CD4-positive, alpha-beta T cell treated with Interleukin-17A for 4 hours (primary cell): ENCODE measurements around the gene SEMA3E.
"Not testable (repeated sequence)": the region's sequence is repeated elsewhere in the genome, so short reads cannot be mapped to it uniquely, and the experiment has no call there.

Experiments
- DNase-seq: peaks from one replicate; pipeline ENCODE4 v3.0.0-alpha.2; 2020; ENCODE audit warnings: mixed read lengths

Gene SEMA3E

GRCh38 chr7:83552556-83552955, 96.4 kb downstream of the SEMA3E start:
- DNase-seq, result not testable (repeated sequence)

DNA sequence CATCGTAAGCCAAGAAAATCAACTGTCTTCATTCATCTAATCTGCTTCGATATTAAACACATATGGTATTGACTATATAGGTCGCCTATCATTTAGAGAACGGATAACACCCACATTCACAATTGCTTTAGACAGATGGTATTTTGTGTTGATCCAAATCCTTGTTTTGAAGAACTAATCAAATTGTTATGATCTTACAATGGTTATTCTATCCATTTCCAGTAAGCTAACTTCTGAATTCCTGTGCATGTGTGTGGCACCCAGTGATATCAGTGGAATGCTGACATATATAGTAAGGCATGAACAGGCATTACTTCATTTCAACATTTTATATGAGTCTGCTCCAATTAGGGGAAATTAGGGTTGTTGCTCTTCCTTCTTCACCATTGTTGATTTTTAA, 98.8 kb downstream of the SEMA3E start:
- no peak for DNase-seq

DNA sequence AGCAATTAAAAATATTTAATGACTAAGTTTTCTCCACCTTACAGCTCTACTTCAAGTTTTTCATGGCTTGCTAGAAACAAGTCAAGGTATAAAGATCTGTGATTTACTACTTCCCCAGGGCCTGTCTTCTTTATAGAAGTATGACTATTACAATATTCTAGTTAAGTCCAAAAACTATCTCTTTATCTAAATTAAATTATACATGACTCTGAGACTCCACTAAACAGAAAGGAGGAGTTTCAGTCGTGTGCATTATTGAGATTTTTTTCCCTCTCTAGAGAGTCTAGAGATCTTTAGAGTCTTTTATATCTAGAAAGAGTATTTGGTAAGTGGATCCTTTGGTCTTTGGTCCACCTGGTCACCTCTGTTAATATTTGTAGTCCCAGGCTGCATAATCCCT, 100.7 kb downstream of the SEMA3E start:
- no peak for DNase-seq

- DNase-seq, result no peak
Measured at GRCh38 chr7:83547526-83547925, 101.4 kb downstream of the SEMA3E start.

DNA sequence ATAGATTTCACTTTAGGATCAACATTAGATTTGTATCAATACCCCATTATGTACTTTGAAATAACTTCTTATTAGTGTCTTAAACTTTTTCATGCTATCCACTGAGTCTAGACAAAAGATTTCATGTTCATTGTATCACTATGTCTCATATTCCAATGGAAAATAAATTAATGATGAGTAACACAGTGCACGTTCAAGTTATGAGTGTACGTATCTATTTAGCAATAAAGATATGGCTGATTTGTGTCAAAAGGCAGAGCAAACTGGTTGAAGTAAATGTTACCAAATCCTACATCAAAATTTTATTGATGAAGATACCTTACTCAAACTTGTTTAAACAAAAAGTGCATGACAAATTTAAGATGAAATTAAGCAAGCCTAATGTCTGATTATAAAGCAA, 102.4 kb downstream of the SEMA3E start:
- no peak for DNase-seq

DNA sequence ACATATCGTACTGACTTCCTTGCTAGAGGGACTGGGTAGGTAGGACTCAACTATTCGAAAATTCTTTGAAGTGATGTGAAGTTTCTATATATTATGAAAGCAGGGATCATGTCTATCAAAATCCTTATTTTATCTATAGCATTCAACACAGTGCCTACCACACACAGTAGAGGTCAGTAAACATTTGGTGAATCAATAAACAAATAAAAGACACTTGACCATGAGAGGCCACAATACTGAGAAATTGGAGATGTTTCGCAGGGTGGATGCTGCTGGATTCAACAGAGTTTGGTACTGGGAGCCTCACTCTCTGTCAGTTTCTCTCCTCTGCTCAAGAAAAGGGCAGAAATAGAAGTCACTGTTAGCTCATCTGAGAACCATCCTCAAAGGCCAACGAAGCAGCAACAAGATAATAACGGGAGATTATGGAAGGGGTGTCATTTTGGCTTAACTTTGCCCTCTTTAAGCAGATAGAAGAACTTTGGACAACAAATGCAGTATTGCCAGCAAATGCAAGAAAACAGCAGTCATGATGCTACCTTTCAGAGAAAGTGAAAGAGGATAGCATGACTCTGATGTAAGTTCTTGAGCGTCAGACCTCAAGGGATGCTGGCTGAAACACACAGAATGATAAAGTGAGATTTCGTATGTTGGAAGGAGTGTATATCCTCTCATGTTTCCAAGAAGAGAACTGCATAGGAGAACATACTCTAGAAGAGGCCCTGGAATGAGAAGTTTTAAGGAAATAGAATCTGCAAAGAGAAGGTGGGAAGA, 107.6 kb downstream of the SEMA3E start:
- no peak for DNase-seq

DNA sequence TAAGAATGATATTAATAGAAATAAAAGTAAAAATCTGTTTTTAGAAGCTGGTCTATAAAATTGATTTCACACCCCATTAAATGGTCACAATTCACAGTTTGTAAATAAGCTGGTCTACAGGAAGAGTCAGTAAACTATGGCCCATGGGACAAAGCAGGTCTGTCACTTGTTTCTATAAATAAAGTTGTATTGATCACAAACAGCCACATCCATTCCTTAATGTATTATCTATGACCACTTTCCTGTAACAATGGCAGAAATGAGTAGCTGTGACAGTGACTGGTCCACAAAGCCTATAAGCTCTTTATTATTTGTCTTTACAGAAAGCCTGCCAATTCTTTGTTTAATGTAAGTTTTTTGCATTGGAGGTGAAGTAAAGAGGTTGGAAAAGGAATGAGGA, 114.5 kb downstream of the SEMA3E start:
- DNase-seq, result no peak

DNA sequence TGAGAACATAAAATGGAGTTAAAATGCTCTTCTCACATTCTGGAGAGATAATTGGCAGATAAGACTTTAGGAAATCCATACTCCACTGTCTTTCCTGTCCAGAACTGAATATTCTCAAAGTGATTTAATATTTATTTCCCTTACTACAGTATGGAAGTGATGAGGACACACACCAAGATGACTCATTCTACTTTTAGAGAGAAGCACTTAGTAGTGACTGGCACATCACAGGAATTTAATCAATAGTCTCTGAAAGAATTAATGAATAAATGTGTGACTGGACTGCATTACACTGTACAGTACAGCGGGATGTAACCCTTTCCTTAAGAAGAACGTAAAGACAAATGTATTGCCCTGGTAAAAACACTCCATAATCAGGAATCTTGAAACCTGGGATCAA, 116.7 kb downstream of the SEMA3E start:
- DNase-seq, result no peak

DNA sequence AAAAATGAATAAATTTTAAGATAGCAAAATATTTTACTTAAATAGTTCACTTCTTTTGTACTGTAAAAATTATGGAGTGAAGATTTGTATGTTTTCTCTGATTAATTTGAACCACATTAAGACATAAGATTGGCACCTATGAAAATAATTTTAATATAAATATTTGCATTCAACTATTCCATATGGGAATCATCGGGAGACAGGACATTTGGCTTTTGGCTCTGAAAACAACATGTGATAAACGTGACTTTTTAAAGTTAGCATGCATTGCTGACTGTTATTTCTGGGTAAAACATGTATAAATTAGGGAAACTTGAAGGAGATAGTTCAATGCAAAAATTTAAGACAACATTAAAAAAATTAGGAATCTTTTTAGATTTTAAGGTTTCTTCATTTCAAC, 117.2 kb downstream of the SEMA3E start:
- DNase-seq, result no peak

DNA sequence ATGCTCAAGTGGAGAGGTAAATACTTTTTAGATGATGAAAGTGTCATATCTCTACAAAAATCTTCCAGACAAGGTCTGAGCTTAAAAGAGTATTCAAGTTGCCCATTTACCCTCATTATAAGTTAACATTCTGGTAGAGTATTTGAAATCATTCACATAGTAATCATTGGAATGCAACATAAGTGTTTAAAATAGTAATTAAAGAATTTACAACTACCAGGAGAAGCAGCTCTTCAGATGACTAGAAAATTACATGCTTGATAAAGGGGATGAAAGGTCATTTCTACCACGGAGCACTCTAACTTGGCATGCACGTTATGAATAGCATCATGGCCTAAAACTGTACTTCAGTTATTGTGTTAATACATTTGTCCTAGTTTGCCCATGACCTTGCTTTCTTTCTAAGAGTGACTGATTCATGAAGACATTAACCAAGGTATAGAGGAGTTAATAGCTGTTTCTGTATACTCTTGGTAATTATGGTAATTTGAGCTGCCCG, 120.0 kb downstream of the SEMA3E start:
- DNase-seq, result no peak

- no peak for DNase-seq
Measured at GRCh38 chr7:83524277-83525075, 124.5 kb downstream of the SEMA3E start.

GRCh38 chr7:83520726-83521125, 128.2 kb downstream of the SEMA3E start:
- no peak for DNase-seq

GRCh38 chr7:83519240-83519639, 129.7 kb downstream of the SEMA3E start:
- no peak for DNase-seq

DNA sequence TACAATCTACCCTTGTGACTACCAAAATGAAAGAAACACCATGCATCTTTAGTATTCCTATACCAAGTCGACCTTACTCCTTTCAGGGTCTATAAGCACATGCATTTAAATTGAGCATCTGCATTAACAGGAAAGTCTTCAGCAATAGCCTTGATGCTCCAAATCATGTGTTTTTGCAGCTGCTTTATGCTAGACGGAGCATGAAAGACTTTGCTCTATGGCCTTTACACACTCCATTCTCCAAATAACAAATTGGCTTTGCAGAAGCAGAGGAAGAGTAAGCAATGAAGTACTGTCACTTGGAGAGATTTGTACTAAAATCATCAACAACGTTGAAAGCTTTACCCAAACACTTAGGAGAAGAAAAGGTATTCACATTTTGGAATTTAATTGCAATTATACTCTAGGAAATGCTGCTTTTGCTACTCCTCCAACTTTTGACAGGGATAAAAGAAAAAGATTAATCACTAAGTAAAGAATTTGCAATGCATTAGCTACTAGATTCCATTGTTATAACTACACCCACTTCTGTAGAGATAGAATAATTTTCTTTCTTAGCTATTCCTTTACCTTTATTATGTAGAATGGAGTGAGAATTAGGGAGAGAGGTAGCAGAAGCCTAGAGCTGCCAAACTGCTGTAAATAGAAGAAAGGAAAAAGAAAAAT, 131.8 kb downstream of the SEMA3E start:
- no peak for DNase-seq

GRCh38 chr7:83514977-83515376, 134.0 kb downstream of the SEMA3E start:
- DNase-seq, result no peak

DNA sequence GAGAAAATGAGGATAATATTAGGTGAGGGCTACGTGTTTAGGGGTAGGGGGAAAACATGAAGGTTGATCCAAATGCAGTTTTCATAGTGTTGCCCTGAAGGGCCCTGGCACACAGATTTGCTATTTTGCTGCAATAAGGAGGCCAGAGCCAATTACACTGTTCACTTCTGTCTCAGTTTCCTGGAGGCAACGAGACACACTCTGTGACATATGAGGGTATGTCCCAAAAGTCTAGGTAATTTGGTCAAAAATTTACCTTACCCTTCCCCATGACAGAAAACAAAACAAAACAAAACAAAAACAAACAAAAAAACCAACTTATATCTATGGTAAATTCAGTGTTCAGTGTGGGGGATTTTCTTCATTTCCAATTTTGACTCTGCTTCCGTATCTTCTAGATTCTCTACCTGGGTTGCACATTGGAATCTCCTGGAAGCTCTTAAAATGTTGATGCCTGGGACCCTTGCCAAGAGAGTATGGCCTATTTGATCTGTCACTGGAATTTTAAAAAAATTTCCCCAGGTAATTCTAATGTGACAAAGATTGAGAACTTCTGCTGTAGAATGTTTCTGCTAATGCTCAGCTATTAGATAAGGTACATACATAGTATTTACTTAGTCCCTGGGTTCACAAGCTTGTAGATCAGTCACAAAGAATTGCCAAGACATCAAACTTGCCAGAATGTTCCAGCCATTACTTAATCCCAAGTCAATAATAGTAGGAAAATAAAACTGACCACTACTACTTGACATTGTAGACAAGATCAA, 139.5 kb downstream of the SEMA3E start:
- DNase-seq, result no peak

GRCh38 chr7:83504330-83504729, 144.6 kb downstream of the SEMA3E start:
- DNase-seq, result no peak

GRCh38 chr7:83502636-83503035, 146.3 kb downstream of the SEMA3E start:
- no peak for DNase-seq

DNA sequence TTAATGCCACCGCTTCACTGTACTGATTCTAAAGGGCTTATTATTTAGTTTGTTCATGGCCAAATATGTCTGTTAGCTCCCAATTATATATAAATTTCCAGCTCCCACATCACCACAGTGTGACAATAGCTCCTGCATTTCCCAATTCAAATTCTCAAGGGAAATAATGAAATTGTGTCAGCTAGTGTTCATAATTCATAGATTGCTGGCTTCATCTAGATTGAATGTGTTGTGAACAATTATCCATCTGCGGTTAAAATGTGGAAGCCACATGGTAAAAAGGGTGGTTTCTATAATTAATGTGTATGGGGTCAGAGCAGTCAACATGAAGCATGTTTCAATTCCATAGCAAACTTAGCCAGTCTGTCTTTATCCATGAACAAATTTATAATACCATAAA, 154.3 kb downstream of the SEMA3E start:
- DNase-seq, result no peak

DNA sequence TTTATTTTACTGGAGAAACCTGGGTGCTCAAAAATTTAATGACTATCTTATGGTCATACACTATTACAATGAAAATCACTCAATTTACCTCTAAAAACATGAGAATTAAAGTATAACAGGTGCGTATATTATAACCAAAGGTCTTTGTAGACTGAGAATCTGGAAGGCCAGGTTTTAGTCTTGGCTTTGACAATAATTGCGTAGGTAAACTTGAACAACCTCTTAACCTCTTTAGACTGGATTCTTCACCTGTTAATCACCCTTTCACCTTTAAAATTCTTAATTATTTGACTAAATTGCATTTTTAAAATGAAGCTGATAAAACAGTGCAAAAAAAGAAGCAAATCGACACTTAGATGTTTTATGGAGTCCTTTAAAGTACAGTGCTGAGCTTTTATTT, 156.1 kb downstream of the SEMA3E start:
- no peak for DNase-seq

- DNase-seq, result no peak
Measured at GRCh38 chr7:83487801-83488200, 161.1 kb downstream of the SEMA3E start.

- no peak for DNase-seq
Measured at GRCh38 chr7:83486957-83487356, 162.0 kb downstream of the SEMA3E start.

DNA sequence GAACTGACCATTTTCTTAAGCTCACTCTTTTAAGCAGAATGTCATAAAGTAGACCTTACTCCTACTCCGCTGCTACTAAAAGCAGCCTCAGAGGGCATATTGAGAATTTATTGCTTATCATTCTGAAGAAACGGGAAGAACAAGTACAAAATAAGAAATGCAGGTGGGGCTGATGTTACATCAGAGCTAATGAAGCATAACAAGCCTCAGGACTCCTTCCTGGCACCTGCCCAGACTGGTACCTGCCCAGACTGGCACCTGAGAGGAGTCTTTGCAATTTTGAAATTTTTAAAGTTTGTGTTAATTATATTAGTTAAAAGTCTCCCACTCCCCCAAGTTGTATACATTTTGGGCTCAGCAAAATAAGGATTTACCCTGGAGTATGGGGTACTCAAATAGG, 162.4 kb downstream of the SEMA3E start:
- DNase-seq, result no peak
